DOHH2 (cell line): ENCODE results near the gene PITPNM3.

Experiments
- EZH2phosphoT487 ChIP-seq: fragments of 200-600 bp; sonication (generic); IDR thresholded peaks from 2 replicates; pipeline ENCODE4 v1.6.1; 2017; ENCODE audit warnings: borderline replicate concordance, mild to moderate bottlenecking, antibody characterized with exemption, low read length, moderate library complexity, mixed read lengths
- TF ChIP-seq, protein P1 (sequence below): fragments of 200-600 bp; sonication (generic); IDR thresholded peaks from one replicate; pipeline ENCODE4 v1.5.1; 2014; ENCODE audit warnings: antibody characterized with exemption, mild to moderate bottlenecking, low read depth, low read length; ENCODE audit not compliant: poor library complexity, severe bottlenecking

DNA sequence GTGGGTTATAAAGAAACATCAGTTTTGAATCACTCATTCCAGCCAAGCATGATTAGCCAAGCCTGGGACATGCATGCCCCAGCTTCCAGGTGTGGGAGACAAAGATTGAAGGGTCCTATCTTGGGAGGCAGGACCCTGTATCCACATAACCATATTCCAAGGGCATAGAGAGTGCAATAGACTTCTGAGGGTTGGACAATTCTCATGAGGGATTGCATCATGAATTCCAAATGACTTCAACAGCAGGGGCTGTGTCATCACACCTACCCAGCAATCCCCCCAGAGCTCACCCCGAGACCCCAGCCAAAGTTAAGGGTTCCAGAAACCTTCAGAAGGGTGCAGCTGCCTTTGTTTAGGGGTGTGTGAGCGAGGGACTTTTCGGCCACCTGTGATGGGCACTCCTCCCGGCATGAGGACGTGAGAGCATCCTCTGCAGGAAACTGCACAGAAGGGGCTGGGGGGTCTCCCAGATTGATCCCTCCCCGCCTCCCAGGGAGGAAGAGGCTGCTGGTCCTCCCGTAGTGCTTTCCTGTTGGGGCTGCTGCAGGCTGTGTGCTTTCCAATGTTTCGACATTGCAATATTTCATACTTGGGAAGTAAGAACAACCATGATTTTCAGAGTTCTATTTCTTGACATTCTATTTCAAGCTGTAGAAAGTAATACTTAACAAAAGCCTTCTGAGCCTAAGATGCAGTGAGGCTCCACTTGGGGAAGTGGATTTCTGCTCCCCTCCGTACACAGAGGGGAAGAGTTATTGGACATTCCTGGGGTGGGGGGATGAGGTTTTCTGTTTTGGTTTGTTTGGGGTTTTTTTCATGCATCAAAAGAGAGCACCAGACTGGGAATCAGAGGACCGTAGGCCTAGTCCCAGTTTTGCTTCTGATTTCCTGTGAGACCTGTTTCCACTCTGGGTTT, 13.3 kb upstream of the PITPNM3 start:
- TF ChIP-seq, protein P1, sequence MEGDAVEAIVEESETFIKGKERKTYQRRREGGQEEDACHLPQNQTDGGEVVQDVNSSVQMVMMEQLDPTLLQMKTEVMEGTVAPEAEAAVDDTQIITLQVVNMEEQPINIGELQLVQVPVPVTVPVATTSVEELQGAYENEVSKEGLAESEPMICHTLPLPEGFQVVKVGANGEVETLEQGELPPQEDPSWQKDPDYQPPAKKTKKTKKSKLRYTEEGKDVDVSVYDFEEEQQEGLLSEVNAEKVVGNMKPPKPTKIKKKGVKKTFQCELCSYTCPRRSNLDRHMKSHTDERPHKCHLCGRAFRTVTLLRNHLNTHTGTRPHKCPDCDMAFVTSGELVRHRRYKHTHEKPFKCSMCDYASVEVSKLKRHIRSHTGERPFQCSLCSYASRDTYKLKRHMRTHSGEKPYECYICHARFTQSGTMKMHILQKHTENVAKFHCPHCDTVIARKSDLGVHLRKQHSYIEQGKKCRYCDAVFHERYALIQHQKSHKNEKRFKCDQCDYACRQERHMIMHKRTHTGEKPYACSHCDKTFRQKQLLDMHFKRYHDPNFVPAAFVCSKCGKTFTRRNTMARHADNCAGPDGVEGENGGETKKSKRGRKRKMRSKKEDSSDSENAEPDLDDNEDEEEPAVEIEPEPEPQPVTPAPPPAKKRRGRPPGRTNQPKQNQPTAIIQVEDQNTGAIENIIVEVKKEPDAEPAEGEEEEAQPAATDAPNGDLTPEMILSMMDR, result no peak
- no peak for TF ChIP-seq EZH2phosphoT487
